H9 (cell line): ENCODE data around the gene TCEA3. TPM values are rescaled to one million over a fixed set of nuclear protein-coding genes. Genes with fewer than 3 reads are reported as not detected.

Experiments used
- DNase-seq: peaks from one replicate; pipeline ENCODE4 v3.0.0-alpha.2; 2017
- H2AFZ ChIP-seq: one replicate; pipeline ENCODE4 v1.6.1; 2013; ENCODE audit warnings: mild to moderate bottlenecking, low read length, control low read depth, moderate library complexity
- H2AK5ac ChIP-seq: 2 replicates; pipeline ENCODE4 v1.6.1; 2013; ENCODE audit warnings: low read length, control low read depth, mixed read lengths; ENCODE audit not compliant: insufficient read length
- H2BK120ac ChIP-seq: one replicate; pipeline ENCODE4 v1.6.1; 2013; ENCODE audit warnings: low read depth, mild to moderate bottlenecking, low read length, control low read depth, inconsistent platforms; ENCODE audit not compliant: poor library complexity, severe bottlenecking
- H2BK12ac ChIP-seq: 2 replicates; pipeline ENCODE4 v1.6.1; 2013; ENCODE audit warnings: low read length, control low read depth, mixed read lengths, low read depth; ENCODE audit not compliant: insufficient read length
- H2BK15ac ChIP-seq: 2 replicates; pipeline ENCODE4 v1.6.1; 2013; ENCODE audit warnings: low read depth, low read length, control low read depth
- H2BK20ac ChIP-seq: one replicate; pipeline ENCODE4 v1.6.1; 2013; ENCODE audit warnings: low read depth, mild to moderate bottlenecking, low read length, control low read depth, inconsistent platforms; ENCODE audit not compliant: poor library complexity, severe bottlenecking
- H2BK5ac ChIP-seq: 2 replicates; pipeline ENCODE4 v1.6.1; 2013; ENCODE audit warnings: low read length, control low read depth, mixed read lengths; ENCODE audit not compliant: insufficient read length
- H3K14ac ChIP-seq: 2 replicates; pipeline ENCODE4 v1.6.1; 2013; ENCODE audit warnings: low read length, control low read depth; ENCODE audit not compliant: insufficient read depth
- H3K18ac ChIP-seq: 2 replicates; pipeline ENCODE4 v1.6.1; 2013; ENCODE audit warnings: low read depth, mild to moderate bottlenecking, mixed read lengths, low read length, control low read depth; ENCODE audit not compliant: insufficient read length
- H3K23ac ChIP-seq: 2 replicates; pipeline ENCODE4 v1.6.1; 2013; ENCODE audit warnings: low read length, control low read depth, mixed read lengths, low read depth; ENCODE audit not compliant: insufficient read length
- H3K23me2 ChIP-seq: 2 replicates; pipeline ENCODE4 v1.6.1; 2013; ENCODE audit warnings: low read depth, mild to moderate bottlenecking, mixed read lengths, low read length, control low read depth; ENCODE audit not compliant: insufficient read length, poor library complexity, severe bottlenecking
- H3K27ac ChIP-seq: 2 replicates; pipeline ENCODE4 v1.5.1; 2013; ENCODE audit warnings: low read length, control low read depth, mixed read lengths, low read depth; ENCODE audit not compliant: insufficient read length
- H3K27me3 ChIP-seq: 2 replicates; pipeline ENCODE4 v1.6.1; 2013; ENCODE audit warnings: low read length, control low read depth, inconsistent platforms; ENCODE audit not compliant: insufficient read depth
- H3K4ac ChIP-seq: 2 replicates; pipeline ENCODE4 v1.6.1; 2013; ENCODE audit warnings: low read depth, mild to moderate bottlenecking, control low read depth, inconsistent platforms, low read length, moderate library complexity
- H3K4me1 ChIP-seq: 2 replicates; pipeline ENCODE4 v1.6.1; 2013; ENCODE audit warnings: low read length, control low read depth, inconsistent platforms; ENCODE audit not compliant: insufficient read depth
- H3K4me2 ChIP-seq: 2 replicates; pipeline ENCODE4 v1.6.1; 2013; ENCODE audit warnings: low read length, control low read depth, mixed read lengths; ENCODE audit not compliant: insufficient read length, insufficient read depth
- H3K56ac ChIP-seq: 2 replicates; pipeline ENCODE4 v1.6.1; 2013; ENCODE audit warnings: low read depth, mild to moderate bottlenecking, mixed read lengths, low read length, control low read depth; ENCODE audit not compliant: insufficient read length
- H3K79me1 ChIP-seq: 2 replicates; pipeline ENCODE4 v1.6.1; 2013; ENCODE audit warnings: low read depth, mild to moderate bottlenecking, moderate library complexity, low read length, control low read depth, inconsistent platforms; ENCODE audit not compliant: insufficient read depth, poor library complexity, severe bottlenecking
- H3K79me2 ChIP-seq: 2 replicates; pipeline ENCODE4 v1.6.1; 2013; ENCODE audit warnings: low read length, control low read depth, inconsistent platforms; ENCODE audit not compliant: insufficient read depth
- H3K9ac ChIP-seq: 2 replicates; pipeline ENCODE4 v1.6.1; 2013; ENCODE audit warnings: low read length, control low read depth, mixed read lengths; ENCODE audit not compliant: insufficient read length; ENCODE audit errors: extremely low read depth
- H3K9me3 ChIP-seq: one replicate; pipeline ENCODE4 v1.6.1; 2013; ENCODE audit warnings: low read depth, low read length, inconsistent platforms; ENCODE audit not compliant: control insufficient read depth
- H3T11ph ChIP-seq: one replicate; pipeline ENCODE4 v1.6.1; 2013; ENCODE audit warnings: mild to moderate bottlenecking, low read length, control low read depth, inconsistent platforms
- H4K20me1 ChIP-seq: one replicate; pipeline ENCODE4 v1.6.1; 2013; ENCODE audit not compliant: control insufficient read depth, insufficient read length, insufficient read depth
- H4K5ac ChIP-seq: 2 replicates; pipeline ENCODE4 v1.6.1; 2013; ENCODE audit warnings: low read depth, mild to moderate bottlenecking, mixed read lengths, low read length, control low read depth; ENCODE audit not compliant: insufficient read length
- H4K8ac ChIP-seq: replicated peaks from 2 replicates; pipeline ENCODE4 v1.6.1; 2013; ENCODE audit warnings: low read length, control low read depth, mixed read lengths, low read depth; ENCODE audit not compliant: insufficient read length
- H4K91ac ChIP-seq: 2 replicates; pipeline ENCODE4 v1.6.1; 2013; ENCODE audit warnings: low read depth, mild to moderate bottlenecking, moderate library complexity, mixed read lengths, low read length, control low read depth; ENCODE audit not compliant: insufficient read length
- H3K27ac Mint-ChIP-seq, 3 experiments: 2 replicates in 2 of 3; 3 replicates in 1 of 3; pipeline ENCODE4 v1.8.0; 2020 to 2021; ENCODE audit warnings: mixed read lengths in 3 of 3, mild to moderate bottlenecking in 1 of 3, moderate library complexity in 1 of 3
- H3K27me3 Mint-ChIP-seq: 2 replicates; pipeline ENCODE4 v1.8.0; 2021; ENCODE audit warnings: low read depth, mild to moderate bottlenecking, moderate library complexity, mixed read lengths
- H3K36me3 Mint-ChIP-seq, 3 experiments: 2 replicates in 2 of 3; 3 replicates in 1 of 3; pipeline ENCODE4 v1.8.0; 2020 to 2021; ENCODE audit warnings: low read depth in 3 of 3, mixed read lengths in 3 of 3; ENCODE audit not compliant: insufficient read depth in 1 of 3
- H3K4me1 Mint-ChIP-seq, 2 experiments: 2 replicates each; pipeline ENCODE4 v1.8.0; 2020; ENCODE audit warnings: mixed read lengths in 2 of 2
- H3K4me3 Mint-ChIP-seq, 2 experiments: 2 replicates in 1 of 2; 3 replicates in 1 of 2; pipeline ENCODE4 v1.8.0; 2020 to 2021; ENCODE audit warnings: mild to moderate bottlenecking in 2 of 2, mixed read lengths in 2 of 2, moderate library complexity in 1 of 2
- H3K9me3 Mint-ChIP-seq, 2 experiments: 2 replicates in 1 of 2; 3 replicates in 1 of 2; pipeline ENCODE4 v1.8.0; 2020; ENCODE audit warnings: mild to moderate bottlenecking in 2 of 2, mixed read lengths in 2 of 2, moderate library complexity in 1 of 2
- CTCF ChIP-seq: fragments of 200-600 bp; sonication (generic); conservative IDR thresholded peaks from 3 replicates; pipeline ENCODE4 v1.8.0; 2021; ENCODE audit warnings: antibody characterized with exemption, mild to moderate bottlenecking
- WGBS: extraction: QIAGEN DNeasy Blood & Tissue Kit; methylation state at CpG from one replicate; pipeline ENCODE4 v1.1.7; 2013; ENCODE audit warnings: missing lambda C conversion rate, low lambda C conversion rate, mixed read lengths; ENCODE audit not compliant: insufficient read length; ENCODE audit errors: extremely low coverage; 5-methylcytosine and 5-hydroxymethylcytosine counted together
- total RNA-seq: library from RNA; stranded (reverse); gene quantifications from 2 replicates; pipeline ENCODE4 v1.2.1, GENCODE V29; 2021

Gene TCEA3
- total RNA-seq, 1 experiment from 2014 or later, result 0.37 TPM

- Histone ChIP-seq H2BK12ac (no peak overlapping the region), H3K9ac (no peak overlapping the region), H3K4me1 (no peaks in the 10 kb centered on the region), H3K27ac (no peak overlapping the region), H3K9me3 (no peaks in the 10 kb centered on the region), H3K23me2 (no peaks in the 10 kb centered on the region), H2AFZ (no peak overlapping the region), H4K91ac (no peak overlapping the region), H3T11ph (no peak overlapping the region), H2BK15ac (no peak overlapping the region), H3K4ac (no peak overlapping the region), H3K79me1 (no peaks in the 10 kb centered on the region), H2BK120ac (no peak overlapping the region), H4K20me1 (no peaks in the 10 kb centered on the region), H3K56ac (no peak overlapping the region), H4K5ac (no peak overlapping the region), H3K27me3 (peaks cover 7% of the 10 kb centered on the region; the same call in 1 of the 2 replicates), H3K23ac (no peak overlapping the region), H3K18ac (no peak overlapping the region), H3K79me2 (no peaks in the 10 kb centered on the region), H2AK5ac (no peak overlapping the region), H3K14ac (no peak overlapping the region; the same call in 1 of the 2 replicates), H4K8ac (no peak overlapping the region), H2BK5ac (no peak overlapping the region), H3K4me2 (no peak overlapping the region), H2BK20ac (no peak overlapping the region)
- no peak for DNase-seq
- Mint-ChIP-seq H3K27me3 (peaks cover 35% of the 10 kb centered on the region), H3K9me3 (no peaks in the 10 kb centered on the region; a peak in 1 of 5 replicates), H3K36me3 (peaks cover 41 to 69% (median 58%) of the 10 kb centered on the region in 3 experiments), H3K4me3 (no peak overlapping the region), H3K27ac (no peak overlapping the region), H3K4me1 (no peaks in the 10 kb centered on the region)
- no CpG with 5 or more reads among the region's 12 CpGs for WGBS
- no peak for TF ChIP-seq CTCF
Observed at GRCh38 chr1:23430803-23431202, 6.3 kb upstream of the TCEA3 start.
